ENCODE results near the gene CDC42. TPM values are rescaled to one million over a fixed set of nuclear protein-coding genes. Genes with fewer than 3 reads are reported as not detected.

The CDC42 gene
- total RNA-seq, 2 donors from 2014 or later: 156 to 187 TPM

DNA sequence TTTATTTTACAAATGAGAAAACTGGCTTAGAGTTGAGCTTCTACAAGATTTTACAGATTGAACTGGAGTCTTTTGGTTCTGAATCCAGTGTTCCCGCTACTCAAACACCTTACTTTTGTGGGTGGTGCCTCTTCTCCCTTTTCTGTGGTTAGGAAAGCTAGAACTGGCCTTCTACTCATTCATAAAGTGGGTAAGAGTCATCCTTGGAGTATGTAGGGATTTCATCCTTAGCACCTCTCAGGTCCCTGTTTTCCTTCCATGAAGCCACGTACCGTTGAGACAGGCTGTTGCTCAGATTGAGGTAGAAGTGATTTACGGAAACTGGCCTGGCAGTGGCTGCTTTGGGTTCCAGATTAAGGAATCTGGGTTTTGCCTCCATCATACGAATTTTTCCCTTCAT is 54.6 kb downstream of the CDC42 start:
- Histone ChIP-seq H3K36me3 (no peaks in the 10 kb centered on the region), H3K27me3 (replicated peaks; ENCODE audit: insufficient read depth) (no peaks in the 10 kb centered on the region), H3K4me1 (ENCODE audit: control insufficient read depth in 1 of 2, low read depth in 2 of 2) (peaks cover 0 to 15% of the 10 kb centered on the region in 2 donors), H3K27ac (no peak overlapping the region), H3K4me3 (no peak overlapping the region), H3K9me3 (no peaks in the 10 kb centered on the region)
- no peak for TF ChIP-seq CTCF (IDR thresholded peaks at IDR 0.05)
- no peak for ATAC-seq (ENCODE audit: insufficient number of reproducible peaks, low FRiP score, low read depth)
- DNase-seq (ENCODE audit: low spot score): no peak

GRCh38 chr1:22108339-22109105 is 56.0 kb downstream of the CDC42 start:
- H3K9me3 ChIP-seq: no peaks in the 10 kb centered on the region
- ATAC-seq (ENCODE audit: insufficient number of reproducible peaks, low FRiP score, low read depth): no peak
- no peak for TF ChIP-seq CTCF (IDR thresholded peaks at IDR 0.05)
- H3K4me1 ChIP-seq (ENCODE audit: control insufficient read depth in 1 of 2, low read depth in 2 of 2): peaks cover 0 to 15% of the 10 kb centered on the region in 2 donors
- H3K4me3 ChIP-seq: no peak overlapping the region
- H3K27ac ChIP-seq: no peak overlapping the region
- H3K36me3 ChIP-seq: peaks cover 4% of the 10 kb centered on the region
- no peak for DNase-seq (ENCODE audit: low spot score)
- H3K27me3 ChIP-seq (replicated peaks; ENCODE audit: insufficient read depth): no peaks in the 10 kb centered on the region

DNA sequence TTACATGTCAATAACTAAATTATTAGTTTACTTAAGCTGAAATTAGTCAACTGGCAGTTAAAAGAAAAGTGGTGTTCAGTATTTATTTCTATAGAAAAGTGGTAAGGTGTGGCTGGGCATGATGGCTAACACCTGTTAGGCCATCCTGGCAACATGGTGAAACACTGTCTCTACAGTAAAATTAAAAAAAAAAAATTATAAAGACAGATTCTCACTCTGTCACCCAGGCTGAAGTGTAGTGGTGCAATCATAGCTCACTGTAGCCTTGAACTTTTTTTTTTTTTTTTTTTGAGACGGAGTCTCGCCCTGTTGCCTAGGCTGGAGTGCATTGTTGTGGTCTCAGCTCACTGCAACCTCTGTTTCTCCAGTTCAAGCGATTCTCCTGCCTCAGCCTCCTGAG is 57.5 kb downstream of the CDC42 start:
- peaks cover 4 to 29% of the 10 kb centered on the region in 2 donors for H3K4me1 ChIP-seq (ENCODE audit: control insufficient read depth in 1 of 2, low read depth in 2 of 2)
- no peak for ATAC-seq (ENCODE audit: insufficient number of reproducible peaks, low FRiP score, low read depth)
- DNase-seq (ENCODE audit: low spot score): no peak
- H3K27me3 ChIP-seq (replicated peaks; ENCODE audit: insufficient read depth): no peaks in the 10 kb centered on the region
- no peak for TF ChIP-seq CTCF (IDR thresholded peaks at IDR 0.05)
- no peak overlapping the region for H3K27ac ChIP-seq
- H3K9me3 ChIP-seq: no peaks in the 10 kb centered on the region
- peaks cover 4% of the 10 kb centered on the region for H3K36me3 ChIP-seq
- no peak overlapping the region for H3K4me3 ChIP-seq

- no peak for TF ChIP-seq CTCF (IDR thresholded peaks at IDR 0.05)
- Histone ChIP-seq H3K4me1 (ENCODE audit: control insufficient read depth in 1 of 2, low read depth in 2 of 2) (peaks cover 4 to 34% of the 10 kb centered on the region in 2 donors), H3K4me3 (no peak overlapping the region), H3K9me3 (no peaks in the 10 kb centered on the region), H3K27me3 (replicated peaks; ENCODE audit: insufficient read depth) (no peaks in the 10 kb centered on the region), H3K27ac (no peak overlapping the region), H3K36me3 (peaks cover 4% of the 10 kb centered on the region)
- ATAC-seq (ENCODE audit: insufficient number of reproducible peaks, low FRiP score, low read depth) (no peak), DNase-seq (ENCODE audit: low spot score) (no peak)
These were observed 58.6 kb downstream of the CDC42 start for GRCh38 chr1:22111115-22111514.

DNA sequence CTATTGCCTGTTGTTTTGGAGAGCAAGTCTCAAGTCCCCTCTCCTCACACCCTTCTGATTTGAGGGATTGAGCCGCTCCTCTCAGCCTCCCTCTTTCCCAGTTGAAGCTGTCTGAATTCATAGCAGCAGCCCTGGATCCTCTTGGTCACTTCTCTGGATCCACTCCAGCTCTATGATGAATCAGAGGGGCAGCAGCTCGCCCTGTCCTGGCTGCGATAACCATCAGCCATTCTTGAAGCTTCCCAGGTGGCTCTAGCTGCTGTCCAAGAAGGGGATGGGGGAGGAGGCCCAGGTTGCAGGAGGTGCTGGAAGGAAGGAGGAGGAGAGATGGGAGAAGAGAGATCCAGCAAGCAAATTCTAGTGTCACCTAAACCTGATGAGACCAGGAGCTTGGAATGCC is 59.1 kb downstream of the CDC42 start:
- H3K4me1 ChIP-seq (ENCODE audit: control insufficient read depth in 1 of 2, low read depth in 2 of 2): peaks cover 4 to 34% of the 10 kb centered on the region in 2 donors
- ATAC-seq (ENCODE audit: insufficient number of reproducible peaks, low FRiP score, low read depth) (no peak), DNase-seq (ENCODE audit: low spot score) (no peak)
- no peak overlapping the region for H3K4me3 ChIP-seq
- H3K36me3 ChIP-seq: peaks cover 4% of the 10 kb centered on the region
- no peak for TF ChIP-seq CTCF (IDR thresholded peaks at IDR 0.05)
- no peak overlapping the region for H3K27ac ChIP-seq
- H3K9me3 ChIP-seq: no peaks in the 10 kb centered on the region
- H3K27me3 ChIP-seq (replicated peaks; ENCODE audit: insufficient read depth): no peaks in the 10 kb centered on the region
